AG08396 (cell line): ENCODE measurements around the gene VSIR.

Source experiments
- DNase-seq: peaks from one replicate; pipeline ENCODE4 v3.0.0; 2012; ENCODE audit warnings: low spot score, mixed read lengths

VSIR gene

GRCh38 chr10:71782221-71782916 lies 9.0 kb upstream of the VSIR start:
- DNase-seq = no peak

DNA sequence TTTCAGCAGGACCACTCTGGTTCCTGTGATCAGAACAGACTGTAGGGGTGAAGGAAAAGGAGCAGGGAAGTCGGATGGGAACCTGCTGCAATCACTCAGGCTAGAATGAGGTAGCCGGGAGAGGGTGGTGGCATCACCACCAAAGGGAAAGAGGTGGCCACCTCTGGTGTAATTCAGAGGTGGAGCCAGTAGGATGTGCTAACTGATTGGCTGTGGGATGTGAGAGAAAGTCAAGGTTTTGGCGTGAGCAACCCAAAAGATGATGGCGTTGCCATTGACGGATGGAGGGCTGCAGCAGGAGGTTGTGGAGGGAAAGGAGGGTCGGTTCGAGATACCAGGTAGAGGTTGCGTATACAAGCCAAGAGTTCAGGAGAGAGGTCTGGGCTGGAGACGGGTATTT lies 7.4 kb upstream of the VSIR start:
- DNase-seq = no peak

GRCh38 chr10:71780156-71780555 lies 6.8 kb upstream of the VSIR start:
- DNase-seq = no peak

DNA sequence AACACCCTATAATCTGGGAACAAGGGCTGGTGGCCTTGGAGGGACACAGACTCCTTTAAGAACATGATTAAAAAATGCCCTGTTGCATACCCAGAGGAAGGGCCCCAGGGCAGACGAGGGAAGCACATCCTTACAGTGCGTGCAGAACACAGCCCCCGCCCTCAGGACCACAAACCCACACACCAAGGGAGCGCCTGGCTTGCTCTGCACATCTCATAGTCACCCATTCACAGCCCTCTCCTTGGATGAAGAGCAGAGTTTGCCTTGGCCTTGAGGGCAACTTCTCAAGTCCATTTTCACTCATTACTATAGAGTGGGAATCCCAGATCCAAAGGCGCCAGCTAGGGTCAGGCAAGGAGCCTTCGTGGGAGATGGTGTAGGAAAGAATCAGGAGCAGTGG lies 6.3 kb upstream of the VSIR start:
- no peak for DNase-seq

GRCh38 chr10:71778071-71778825 lies 4.9 kb upstream of the VSIR start:
- DNase-seq = no peak

DNA sequence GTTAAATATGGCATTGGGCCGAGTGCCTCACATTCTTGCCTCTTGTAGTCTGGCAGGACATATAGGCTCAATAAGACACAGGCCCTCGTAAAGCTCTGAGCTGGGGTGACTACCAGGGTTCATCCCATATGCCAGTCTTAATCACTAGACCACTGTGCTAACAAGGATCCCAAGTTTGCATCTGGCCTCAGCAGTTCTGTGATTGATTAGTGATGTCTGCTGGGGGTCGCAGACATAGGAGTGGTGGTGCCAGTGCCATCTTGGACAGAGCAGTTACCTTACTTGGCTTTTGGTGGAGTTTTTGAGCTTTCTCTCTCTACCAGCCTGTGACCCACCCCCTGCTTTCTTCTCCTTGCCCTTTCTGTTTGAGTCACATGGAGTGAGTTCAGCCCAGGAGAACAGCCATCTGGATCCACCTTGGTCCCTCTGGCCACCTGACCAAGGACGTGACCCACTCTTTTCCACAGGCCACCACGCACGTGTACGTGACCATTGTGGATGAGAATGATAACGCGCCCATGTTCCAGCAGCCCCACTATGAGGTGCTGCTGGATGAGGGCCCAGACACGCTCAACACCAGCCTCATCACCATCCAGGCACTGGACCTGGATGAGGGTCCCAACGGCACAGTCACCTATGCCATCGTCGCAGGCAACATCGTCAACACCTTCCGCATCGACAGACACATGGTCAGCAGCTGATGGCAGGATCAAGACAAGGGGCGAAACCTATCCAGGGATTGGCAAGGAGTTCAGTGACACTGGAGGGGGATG lies 4.1 kb upstream of the VSIR start:
- DNase-seq = no peak

DNA sequence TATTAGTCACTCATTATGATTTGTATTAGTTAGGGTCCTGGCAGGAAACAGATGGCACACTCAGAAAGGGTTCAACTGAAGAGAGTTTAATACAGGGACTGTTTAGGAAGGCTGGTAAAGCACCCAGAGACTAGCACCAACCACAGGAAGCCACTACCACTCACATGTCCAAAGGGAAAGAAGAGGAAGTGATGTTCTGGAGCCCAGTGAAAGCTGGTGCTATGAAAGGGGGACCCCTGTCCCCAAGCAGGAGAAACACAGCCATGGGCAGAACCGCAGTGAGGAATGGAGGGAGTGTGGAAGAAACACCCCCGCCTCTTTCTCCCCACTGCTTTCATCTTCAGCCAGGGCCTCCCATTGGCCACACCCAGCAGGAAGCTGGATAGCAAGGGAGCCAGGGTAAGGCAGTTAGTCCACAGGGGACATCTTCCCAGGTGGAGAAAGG lies 3.2 kb upstream of the VSIR start:
- DNase-seq = no peak

DNA sequence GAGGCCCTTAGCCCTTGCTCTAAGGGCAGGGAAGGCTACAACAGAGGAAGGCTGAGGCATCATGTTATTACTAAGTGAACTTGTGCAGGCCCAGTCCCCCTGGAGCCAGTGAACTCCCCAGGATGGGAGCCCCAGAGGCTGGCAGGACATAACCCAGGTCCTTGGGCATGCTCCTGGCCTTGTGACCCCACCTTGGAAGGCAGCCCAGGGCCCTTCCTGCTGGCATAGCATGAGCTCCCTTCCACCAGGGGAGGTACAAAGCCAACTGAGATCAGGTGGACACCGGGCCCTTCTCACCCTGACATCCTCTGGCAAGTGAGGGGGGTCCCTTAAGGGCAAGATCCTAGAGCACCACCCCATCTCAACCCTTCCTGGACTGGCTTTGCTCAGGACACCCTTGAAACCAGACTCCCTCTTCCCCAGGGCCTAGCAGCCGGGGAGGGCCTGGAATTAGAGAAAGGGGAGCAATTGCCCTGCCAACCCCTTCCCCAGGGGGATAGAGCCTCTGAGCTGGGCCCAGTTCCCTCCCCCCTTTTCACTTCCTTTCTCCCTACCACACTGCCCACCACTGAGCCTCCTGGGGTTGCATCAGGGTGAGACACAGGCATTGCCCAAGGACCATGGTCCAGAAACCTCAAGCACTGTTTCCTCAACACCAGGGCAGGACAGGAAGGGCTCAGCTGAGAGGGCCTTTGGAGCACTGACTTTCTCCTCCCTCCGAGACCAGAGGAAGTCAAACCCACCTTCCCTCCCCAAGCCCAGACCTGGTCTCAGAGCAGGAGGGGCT lies 1.8 kb upstream of the VSIR start:
- no peak for DNase-seq

GRCh38 chr10:71772832-71773220 lies 494 bp downstream of the VSIR start:
- no peak for DNase-seq

GRCh38 chr10:71771821-71772617 lies 1.3 kb downstream of the VSIR start:
- DNase-seq = peak; percentile 83

- DNase-seq = no peak
These were observed 2.1 kb downstream of the VSIR start for GRCh38 chr10:71771204-71771603.

DNA sequence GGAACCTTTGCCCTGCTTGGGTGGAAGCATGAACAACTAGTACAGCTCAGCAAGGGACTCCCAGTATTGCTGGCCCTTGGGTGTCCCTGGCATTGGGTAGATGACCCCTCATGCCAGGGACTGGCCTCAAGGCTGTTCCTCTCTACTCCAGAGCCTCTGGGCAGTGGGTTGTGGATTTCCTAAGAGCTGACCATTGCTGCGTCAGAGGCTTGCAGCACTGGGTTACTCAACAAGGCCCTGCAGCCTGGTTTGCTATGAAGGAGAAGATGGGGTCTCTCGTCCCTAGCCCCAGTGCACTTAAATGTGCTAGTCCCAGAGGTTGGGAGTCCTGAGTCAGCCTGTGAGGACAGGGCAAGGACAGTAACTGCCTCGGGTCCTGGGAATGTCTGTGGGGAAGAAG lies 2.5 kb downstream of the VSIR start:
- no peak for DNase-seq

DNA sequence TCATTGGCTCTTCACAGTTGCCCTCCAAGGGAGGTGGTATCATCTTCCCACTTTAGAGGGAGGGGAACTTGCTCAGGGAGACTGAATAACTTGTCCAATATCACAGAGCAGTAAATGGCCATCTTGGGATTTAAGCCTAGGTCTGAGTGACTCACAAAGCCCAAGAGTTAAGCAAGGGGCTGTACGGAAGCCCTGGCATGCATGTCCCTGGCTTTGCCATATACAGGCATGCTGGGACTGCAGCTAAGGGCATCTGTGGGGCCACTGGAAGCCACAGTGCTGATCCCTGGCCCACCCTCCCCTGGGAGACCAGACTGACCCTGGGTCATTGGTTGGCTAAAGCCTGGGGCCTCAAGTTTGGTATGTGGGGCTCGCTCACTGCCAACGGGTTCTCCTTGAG lies 3.1 kb downstream of the VSIR start:
- DNase-seq = no peak

DNA sequence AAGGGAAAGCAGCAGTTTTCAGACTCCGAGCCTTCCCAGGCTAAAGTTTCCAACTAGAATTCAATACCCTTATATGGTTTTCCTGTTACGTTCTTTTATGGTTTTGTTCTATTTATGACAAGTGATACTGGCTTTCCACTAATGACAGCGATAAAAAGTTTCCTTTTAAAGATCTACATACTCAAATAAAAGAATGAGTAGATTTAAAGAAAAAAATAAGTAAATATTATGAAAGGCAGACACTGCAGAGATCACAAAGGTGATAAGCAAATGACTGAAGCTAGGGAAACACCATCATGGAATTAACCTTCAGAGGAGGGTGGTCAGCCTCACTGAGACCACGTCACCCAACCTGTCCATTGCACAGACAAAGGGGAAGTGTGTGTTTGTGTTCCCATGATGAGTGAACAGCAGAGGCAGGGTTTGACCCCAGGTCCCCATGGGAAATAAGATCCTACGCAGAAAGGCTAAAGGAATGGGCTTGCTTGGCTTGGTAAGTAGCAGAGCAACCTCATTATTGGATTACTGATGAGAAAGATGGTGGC lies 4.0 kb downstream of the VSIR start:
- DNase-seq = no peak

DNA sequence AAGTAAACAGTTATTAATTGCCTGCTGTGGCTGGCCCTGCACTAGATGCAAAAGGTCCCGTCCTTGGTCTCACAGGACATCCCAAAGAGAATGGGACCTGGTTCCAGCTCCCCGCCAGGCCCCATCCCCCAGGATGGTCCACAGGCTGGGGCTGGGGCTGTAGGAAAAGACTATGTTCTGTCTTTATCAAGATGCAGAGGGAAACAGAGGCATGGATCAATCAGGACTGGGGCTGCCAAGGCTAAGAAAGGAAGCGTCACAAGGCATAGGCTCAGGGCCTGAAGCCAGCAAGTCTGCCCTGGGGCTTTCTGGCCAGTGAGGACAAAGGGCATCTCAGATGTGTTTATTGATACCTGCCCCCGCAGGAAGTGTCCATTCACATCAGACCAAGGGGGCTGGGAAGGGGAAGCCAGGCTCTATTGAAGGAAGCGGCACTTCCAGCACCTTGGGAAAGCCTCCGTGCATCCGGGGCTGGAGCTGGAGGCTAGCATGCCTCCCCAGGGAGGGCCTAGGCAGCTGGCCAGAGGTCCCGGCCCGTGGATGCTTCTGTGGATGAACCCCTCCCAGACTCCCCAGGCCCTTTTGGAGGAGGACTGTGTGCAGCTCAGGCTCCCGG lies 5.8 kb downstream of the VSIR start:
- no peak for DNase-seq

- DNase-seq = peak; percentile 90
These were observed 6.5 kb downstream of the VSIR start for GRCh38 chr10:71766717-71767419.

GRCh38 chr10:71765906-71766716 lies 7.2 kb downstream of the VSIR start:
- DNase-seq = no peak

DNA sequence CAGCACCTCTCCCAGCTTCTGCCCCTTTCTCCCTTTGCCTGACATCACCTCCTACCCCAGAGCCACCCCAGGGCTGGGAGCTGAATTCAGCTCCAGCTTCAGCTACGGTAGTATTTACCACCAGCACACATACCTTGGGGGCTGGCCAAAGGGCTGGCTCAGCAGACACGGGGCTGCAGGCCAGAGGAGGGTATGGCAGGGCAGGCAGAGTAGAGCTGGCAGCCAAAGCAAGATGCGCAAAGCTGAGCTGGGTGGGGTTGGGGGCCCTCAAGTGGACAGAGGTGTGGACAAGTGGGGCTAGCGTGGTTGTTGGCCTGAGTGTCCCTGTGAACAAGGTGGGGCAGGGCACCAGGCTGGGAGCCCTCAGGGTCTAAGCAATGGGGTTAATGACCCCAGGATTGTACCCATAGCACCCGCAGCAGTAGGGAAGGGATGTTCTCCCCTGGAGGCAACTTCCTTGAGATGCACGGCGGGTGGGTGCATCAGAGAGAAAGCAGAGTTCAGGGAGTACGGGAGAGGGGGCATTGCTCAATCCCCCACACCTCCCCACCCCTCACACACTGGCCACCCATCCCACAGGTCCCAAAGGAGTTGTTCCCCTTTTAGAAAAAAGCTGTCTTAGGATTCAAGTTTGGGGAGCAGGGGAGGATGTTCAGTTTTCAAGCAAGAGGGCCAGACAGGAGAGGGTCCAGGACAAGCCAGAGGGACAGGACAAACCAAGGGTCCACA lies 8.0 kb downstream of the VSIR start:
- peak; percentile 53 for DNase-seq
